ENCODE measurements around the gene TMEM218.

TMEM218 gene

GRCh38 chr11:125072961-125073590 lies 38.4 kb downstream of the TMEM218 start:
- Histone ChIP-seq H3K23ac (ENCODE audit: low read length) (no peak overlapping the region), H3K36me3 (ENCODE audit: control insufficient read depth in 1 of 2, insufficient read depth in 2 of 2, low read length in 2 of 2) (no peaks in the 10 kb centered on the region), H4K12ac (ENCODE audit: low read depth, low read length) (no peak overlapping the region), H2AK5ac (ENCODE audit: low read length) (no peak overlapping the region), H3K27ac (ENCODE audit: low read depth, low read length) (no peak overlapping the region), H3K14ac (ENCODE audit: low read length) (no peak overlapping the region), H3K79me2 (ENCODE audit: control insufficient read depth, insufficient read depth, low read length, poor library complexity) (no peaks in the 10 kb centered on the region), H3K4me1 (ENCODE audit: control insufficient read depth in 1 of 2, insufficient read depth in 2 of 2, low read length in 2 of 2) (peaks cover 0 to 8% of the 10 kb centered on the region in 2 experiments), H3K18ac (ENCODE audit: low read length) (no peak overlapping the region), H3K79me1 (ENCODE audit: low read length) (no peaks in the 10 kb centered on the region), H2BK5ac (ENCODE audit: low read depth, low read length, poor library complexity) (no peak overlapping the region), H3K9me3 (ENCODE audit: insufficient read depth, low read depth, low read length) (no peaks in the 10 kb centered on the region), H2BK120ac (ENCODE audit: insufficient read depth, low read length, poor library complexity) (no peak overlapping the region), H4K8ac (ENCODE audit: low read depth, low read length) (no peak overlapping the region), H3K4me2 (ENCODE audit: low read length) (no peak overlapping the region), H2BK12ac (ENCODE audit: low read length) (no peak overlapping the region), H3K9ac (ENCODE audit: low read length) (no peak overlapping the region), H3K4me3 (ENCODE audit: low read depth, low read length) (no peak overlapping the region), H3K4ac (ENCODE audit: low read depth, low read length) (no peak overlapping the region), H4K91ac (ENCODE audit: low read depth, low read length) (no peak overlapping the region), H3K27me3 (ENCODE audit: insufficient read depth, low read length) (no peaks in the 10 kb centered on the region), H2AFZ (ENCODE audit: insufficient read depth, low read length, poor library complexity) (no peak overlapping the region)
- no peak for DNase-seq
- WGBS (ENCODE audit: extremely low coverage, insufficient coverage, insufficient read length), result no CpG with 5 or more reads among the region's 12 CpGs

- Histone ChIP-seq H3K14ac (ENCODE audit: low read length) (no peak overlapping the region), H3K18ac (ENCODE audit: low read length) (no peak overlapping the region), H3K79me2 (ENCODE audit: control insufficient read depth, insufficient read depth, low read length, poor library complexity) (no peaks in the 10 kb centered on the region), H2BK12ac (ENCODE audit: low read length) (no peak overlapping the region), H3K27me3 (ENCODE audit: insufficient read depth, low read length) (no peaks in the 10 kb centered on the region), H3K9me3 (ENCODE audit: insufficient read depth, low read depth, low read length) (no peaks in the 10 kb centered on the region), H2AK5ac (ENCODE audit: low read length) (no peak overlapping the region), H2BK120ac (ENCODE audit: insufficient read depth, low read length, poor library complexity) (no peak overlapping the region), H3K27ac (ENCODE audit: low read depth, low read length) (no peak overlapping the region), H4K91ac (ENCODE audit: low read depth, low read length) (no peak overlapping the region), H4K12ac (ENCODE audit: low read depth, low read length) (no peak overlapping the region), H2BK5ac (ENCODE audit: low read depth, low read length, poor library complexity) (no peak overlapping the region), H3K79me1 (ENCODE audit: low read length) (no peaks in the 10 kb centered on the region), H3K4ac (ENCODE audit: low read depth, low read length) (no peak overlapping the region), H3K36me3 (ENCODE audit: control insufficient read depth in 1 of 2, insufficient read depth in 2 of 2, low read length in 2 of 2) (no peaks in the 10 kb centered on the region), H3K9ac (ENCODE audit: low read length) (no peak overlapping the region), H2AFZ (ENCODE audit: insufficient read depth, low read length, poor library complexity) (no peak overlapping the region), H4K8ac (ENCODE audit: low read depth, low read length) (no peak overlapping the region), H3K4me1 (ENCODE audit: control insufficient read depth in 1 of 2, insufficient read depth in 2 of 2, low read length in 2 of 2) (peaks cover 0 to 8% of the 10 kb centered on the region in 2 experiments), H3K4me2 (ENCODE audit: low read length) (no peak overlapping the region), H3K4me3 (ENCODE audit: low read depth, low read length) (no peak overlapping the region), H3K23ac (ENCODE audit: low read length) (no peak overlapping the region)
- peak; percentile 22 for DNase-seq
- no CpG with 5 or more reads among the region's 12 CpGs for WGBS (ENCODE audit: extremely low coverage, insufficient coverage, insufficient read length)
Observed at GRCh38 chr11:125072218-125072960, 39.0 kb downstream of the TMEM218 start.

- no peak for DNase-seq
- Histone ChIP-seq H3K4me3 (ENCODE audit: low read depth, low read length) (no peak overlapping the region), H3K9me3 (ENCODE audit: insufficient read depth, low read depth, low read length) (no peaks in the 10 kb centered on the region), H3K79me2 (ENCODE audit: control insufficient read depth, insufficient read depth, low read length, poor library complexity) (no peaks in the 10 kb centered on the region), H2BK5ac (ENCODE audit: low read depth, low read length, poor library complexity) (no peak overlapping the region), H2AK5ac (ENCODE audit: low read length) (no peak overlapping the region), H3K4me1 (ENCODE audit: control insufficient read depth in 1 of 2, insufficient read depth in 2 of 2, low read length in 2 of 2) (peaks cover 0 to 8% of the 10 kb centered on the region in 2 experiments), H3K4me2 (ENCODE audit: low read length) (no peak overlapping the region), H3K27me3 (ENCODE audit: insufficient read depth, low read length) (no peaks in the 10 kb centered on the region), H4K12ac (ENCODE audit: low read depth, low read length) (no peak overlapping the region), H4K91ac (ENCODE audit: low read depth, low read length) (no peak overlapping the region), H2AFZ (ENCODE audit: insufficient read depth, low read length, poor library complexity) (no peak overlapping the region), H3K79me1 (ENCODE audit: low read length) (no peaks in the 10 kb centered on the region), H3K27ac (ENCODE audit: low read depth, low read length) (no peak overlapping the region), H2BK120ac (ENCODE audit: insufficient read depth, low read length, poor library complexity) (no peak overlapping the region), H4K8ac (ENCODE audit: low read depth, low read length) (no peak overlapping the region), H3K36me3 (ENCODE audit: control insufficient read depth in 1 of 2, insufficient read depth in 2 of 2, low read length in 2 of 2) (no peaks in the 10 kb centered on the region), H3K14ac (ENCODE audit: low read length) (no peak overlapping the region), H2BK12ac (ENCODE audit: low read length) (no peak overlapping the region), H3K23ac (ENCODE audit: low read length) (no peak overlapping the region), H3K4ac (ENCODE audit: low read depth, low read length) (no peak overlapping the region), H3K9ac (ENCODE audit: low read length) (no peak overlapping the region), H3K18ac (ENCODE audit: low read length) (no peak overlapping the region)
- WGBS (ENCODE audit: extremely low coverage, insufficient coverage, insufficient read length), result no CpG with 5 or more reads among the region's 6 CpGs
Observed at GRCh38 chr11:125071846-125072217, 39.6 kb downstream of the TMEM218 start.

GRCh38 chr11:125071435-125071834 lies 40.0 kb downstream of the TMEM218 start:
- H3K9me3 ChIP-seq (ENCODE audit: insufficient read depth, low read depth, low read length), result no peaks in the 10 kb centered on the region
- H3K9ac ChIP-seq (ENCODE audit: low read length), result no peak overlapping the region
- H3K23ac ChIP-seq (ENCODE audit: low read length), result no peak overlapping the region
- H3K27me3 ChIP-seq (ENCODE audit: insufficient read depth, low read length), result no peaks in the 10 kb centered on the region
- H4K12ac ChIP-seq (ENCODE audit: low read depth, low read length), result no peak overlapping the region
- H3K4me2 ChIP-seq (ENCODE audit: low read length), result no peak overlapping the region
- H2BK12ac ChIP-seq (ENCODE audit: low read length), result no peak overlapping the region
- H3K36me3 ChIP-seq (ENCODE audit: control insufficient read depth in 1 of 2, insufficient read depth in 2 of 2, low read length in 2 of 2), result no peaks in the 10 kb centered on the region
- no peak overlapping the region for H3K27ac ChIP-seq (ENCODE audit: low read depth, low read length)
- H3K79me1 ChIP-seq (ENCODE audit: low read length), result no peaks in the 10 kb centered on the region
- no peak overlapping the region for H2AK5ac ChIP-seq (ENCODE audit: low read length)
- H3K4me1 ChIP-seq (ENCODE audit: control insufficient read depth in 1 of 2, insufficient read depth in 2 of 2, low read length in 2 of 2), result peaks cover 0 to 8% of the 10 kb centered on the region in 2 experiments
- no peak overlapping the region for H2BK5ac ChIP-seq (ENCODE audit: low read depth, low read length, poor library complexity)
- H3K4ac ChIP-seq (ENCODE audit: low read depth, low read length), result no peak overlapping the region
- H4K8ac ChIP-seq (ENCODE audit: low read depth, low read length), result no peak overlapping the region
- no peak overlapping the region for H3K18ac ChIP-seq (ENCODE audit: low read length)
- WGBS (ENCODE audit: extremely low coverage, insufficient coverage, insufficient read length), result no CpG with 5 or more reads among the region's 5 CpGs
- no peak overlapping the region for H3K14ac ChIP-seq (ENCODE audit: low read length)
- H3K79me2 ChIP-seq (ENCODE audit: control insufficient read depth, insufficient read depth, low read length, poor library complexity), result no peaks in the 10 kb centered on the region
- H2AFZ ChIP-seq (ENCODE audit: insufficient read depth, low read length, poor library complexity), result no peak overlapping the region
- no peak overlapping the region for H3K4me3 ChIP-seq (ENCODE audit: low read depth, low read length)
- no peak overlapping the region for H4K91ac ChIP-seq (ENCODE audit: low read depth, low read length)
- no peak overlapping the region for H2BK120ac ChIP-seq (ENCODE audit: insufficient read depth, low read length, poor library complexity)
- no peak for DNase-seq

Measured in trophoblast cell (in vitro differentiated cells and primary cell).